ENCODE measurements around the gene KDM4C. TPM values are rescaled to one million over a fixed set of nuclear protein-coding genes. Genes with fewer than 3 reads are reported as not detected.
A peak's percentile ranks its signal among the peaks of the same experiment; 100 is the strongest.

Gene KDM4C
- total and polyA plus RNA-seq, 4 donors: 18.9 to 69.5 (median 29.1) TPM

DNA sequence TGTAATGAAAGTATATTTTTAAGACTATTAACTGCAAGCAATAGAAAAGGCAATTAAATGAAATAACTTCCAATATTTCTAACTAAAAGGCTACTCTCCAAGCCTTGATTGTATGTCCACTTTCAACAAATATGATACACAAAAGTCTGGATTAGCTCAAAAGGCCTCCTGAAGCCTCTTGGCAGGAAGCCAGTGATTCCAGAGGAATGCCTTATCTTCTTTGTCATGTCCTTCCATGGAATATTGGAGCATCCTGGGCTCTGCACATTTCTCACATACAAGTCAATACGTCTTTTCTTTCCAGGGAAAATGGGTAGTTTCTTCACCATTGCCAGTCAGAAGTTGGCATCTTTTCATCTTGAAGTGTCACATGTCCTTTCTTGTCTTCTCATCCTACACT lies 357.8 kb downstream of the KDM4C start:
- no peak overlapping the region for H3K4me3 ChIP-seq (ENCODE audit: low read depth, low read length)
- H3K9me3 ChIP-seq (ENCODE audit: control insufficient read depth, insufficient read depth, low read length): no peaks in the 10 kb centered on the region
- WGBS (ENCODE audit: insufficient coverage): no CpG with 5 or more reads among the region's 1 CpG
- H3K27me3 ChIP-seq (ENCODE audit: control insufficient read depth, insufficient read depth, low read length): no peaks in the 10 kb centered on the region
- no peaks in the 10 kb centered on the region for H3K4me1 ChIP-seq (ENCODE audit: control insufficient read depth, insufficient read depth, low read length)
- H3K27ac ChIP-seq (ENCODE audit: low read depth, low read length): no peak overlapping the region
- no peaks in the 10 kb centered on the region for H3K36me3 ChIP-seq (ENCODE audit: control insufficient read depth, insufficient read depth, low read length)
- no peak for DNase-seq (ENCODE audit: low read depth in 4 of 6, low spot score in 6 of 6)

DNA sequence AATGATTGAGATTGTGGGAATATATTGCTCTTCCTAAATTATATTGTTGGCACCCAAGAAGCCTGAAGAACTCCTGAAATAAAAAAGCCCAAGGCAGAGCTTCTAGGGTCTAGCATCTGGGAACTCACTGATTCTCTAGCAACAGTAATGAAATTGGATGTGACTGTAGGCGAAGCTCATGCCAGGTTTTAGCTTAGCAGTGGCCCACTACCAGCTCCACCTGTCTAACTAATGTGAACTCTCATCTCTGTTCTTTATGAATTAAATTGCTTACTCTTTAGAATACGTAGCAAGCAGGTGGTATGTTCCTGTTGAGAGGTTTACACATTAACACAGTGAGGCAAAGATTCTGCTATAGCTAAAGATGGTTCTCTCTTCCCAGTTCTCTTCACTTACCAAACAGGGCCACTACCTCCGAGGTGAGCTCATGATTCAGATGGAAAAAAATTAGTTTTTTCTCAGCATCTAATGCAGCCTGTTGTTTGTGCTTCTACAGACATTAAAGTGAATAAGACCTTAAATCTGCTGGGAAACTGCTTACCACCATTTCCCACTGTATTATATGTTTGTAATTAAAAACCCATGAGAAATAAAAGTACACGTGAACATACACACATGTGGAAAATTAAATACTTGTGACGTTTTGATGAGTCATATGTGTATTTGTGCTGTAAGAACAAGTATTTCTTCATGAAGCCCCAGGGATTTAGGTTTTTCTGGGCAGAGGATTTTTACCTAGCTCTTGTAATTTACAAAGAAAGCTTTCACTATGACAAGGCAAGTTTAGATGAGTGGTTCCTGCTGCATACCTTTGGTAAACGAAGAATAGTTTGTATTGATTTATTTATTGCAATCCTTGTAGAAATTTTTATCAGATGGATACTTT lies 360.1 kb downstream of the KDM4C start:
- Histone ChIP-seq H3K9me3 (ENCODE audit: control insufficient read depth, insufficient read depth, low read length) (no peaks in the 10 kb centered on the region), H3K27ac (ENCODE audit: low read depth, low read length) (no peak overlapping the region), H3K27me3 (ENCODE audit: control insufficient read depth, insufficient read depth, low read length) (no peaks in the 10 kb centered on the region), H3K4me3 (ENCODE audit: low read depth, low read length) (no peak overlapping the region), H3K36me3 (ENCODE audit: control insufficient read depth, insufficient read depth, low read length) (no peaks in the 10 kb centered on the region), H3K4me1 (ENCODE audit: control insufficient read depth, insufficient read depth, low read length) (no peaks in the 10 kb centered on the region)
- 80% methylated on average over 1 of the region's 6 CpGs for WGBS (ENCODE audit: insufficient coverage)
- DNase-seq (ENCODE audit: low read depth in 4 of 6, low spot score in 6 of 6): peak in 1 of 6 donors; percentile 74

DNA sequence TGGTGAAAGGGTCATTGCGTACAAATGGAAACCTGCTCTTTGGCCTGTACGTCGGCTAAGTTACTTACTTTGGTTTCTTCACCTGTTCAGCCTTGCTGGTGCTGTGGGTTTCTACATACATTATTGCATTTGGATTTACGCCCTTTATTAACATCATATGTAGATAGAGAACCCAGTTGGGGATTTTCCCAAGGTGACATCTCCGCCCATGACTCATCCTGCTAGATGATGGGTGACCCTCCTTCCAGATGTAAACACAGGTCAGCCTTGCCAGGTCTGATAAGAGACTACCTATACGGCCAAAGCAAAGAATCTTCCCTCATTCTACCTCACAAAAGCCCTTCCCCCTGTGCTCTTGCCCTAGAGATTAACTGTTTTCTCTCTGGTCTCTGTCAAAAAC lies 360.9 kb downstream of the KDM4C start:
- DNase-seq (ENCODE audit: low read depth in 4 of 6, low spot score in 6 of 6): no peak
- Histone ChIP-seq H3K27me3 (ENCODE audit: control insufficient read depth, insufficient read depth, low read length) (no peaks in the 10 kb centered on the region), H3K27ac (ENCODE audit: low read depth, low read length) (no peak overlapping the region), H3K4me1 (ENCODE audit: control insufficient read depth, insufficient read depth, low read length) (no peaks in the 10 kb centered on the region), H3K4me3 (ENCODE audit: low read depth, low read length) (no peak overlapping the region), H3K9me3 (ENCODE audit: control insufficient read depth, insufficient read depth, low read length) (no peaks in the 10 kb centered on the region), H3K36me3 (ENCODE audit: control insufficient read depth, insufficient read depth, low read length) (no peaks in the 10 kb centered on the region)
- 14% methylated on average over 1 of the region's 6 CpGs for WGBS (ENCODE audit: insufficient coverage)

DNA sequence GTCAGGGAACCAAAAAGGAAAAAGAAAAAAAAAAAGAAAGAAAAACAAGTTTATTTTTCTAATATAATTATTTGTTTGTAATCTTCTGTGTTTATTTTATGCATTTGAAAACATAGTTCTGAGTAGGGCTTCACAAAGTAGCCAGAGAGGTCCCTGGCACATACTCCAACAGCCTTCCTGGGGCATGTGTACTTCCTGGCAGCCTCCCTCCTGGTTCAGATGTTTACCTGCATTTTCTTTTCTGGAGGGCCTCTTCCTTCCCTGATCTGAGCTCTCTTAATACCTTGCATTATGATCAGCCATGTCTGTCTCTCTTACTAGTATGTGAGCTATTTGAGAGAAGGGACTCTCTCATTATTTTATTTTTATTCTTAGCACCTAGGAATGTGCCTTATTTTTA lies 361.8 kb downstream of the KDM4C start:
- Histone ChIP-seq H3K9me3 (ENCODE audit: control insufficient read depth, insufficient read depth, low read length) (no peaks in the 10 kb centered on the region), H3K36me3 (ENCODE audit: control insufficient read depth, insufficient read depth, low read length) (no peaks in the 10 kb centered on the region), H3K4me1 (ENCODE audit: control insufficient read depth, insufficient read depth, low read length) (no peaks in the 10 kb centered on the region), H3K4me3 (ENCODE audit: low read depth, low read length) (no peak overlapping the region), H3K27me3 (ENCODE audit: control insufficient read depth, insufficient read depth, low read length) (no peaks in the 10 kb centered on the region), H3K27ac (ENCODE audit: low read depth, low read length) (no peak overlapping the region)
- DNase-seq (ENCODE audit: low read depth in 4 of 6, low spot score in 6 of 6): no peak

DNA sequence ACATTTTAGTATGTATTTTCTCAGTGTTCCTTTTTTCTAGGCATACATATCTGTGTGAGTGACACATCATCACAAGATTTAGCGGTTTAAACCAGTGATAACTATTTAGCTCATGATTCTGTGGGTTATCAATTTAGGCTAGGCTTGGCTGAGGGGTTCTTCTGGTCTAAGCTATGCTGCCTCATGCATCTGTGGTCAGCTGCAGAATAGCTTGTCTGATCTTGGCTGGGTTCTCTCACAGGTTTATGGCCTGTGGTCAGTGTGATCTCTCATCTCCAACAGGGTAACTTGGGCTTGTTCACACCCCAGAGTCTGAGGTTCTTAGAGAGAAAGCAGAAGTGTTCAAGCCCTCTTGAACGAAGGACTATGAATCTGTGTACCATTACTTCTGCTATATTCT lies 363.3 kb downstream of the KDM4C start:
- H3K27ac ChIP-seq (ENCODE audit: low read depth, low read length): no peak overlapping the region
- 100% methylated on average over 1 of the region's 2 CpGs for WGBS (ENCODE audit: insufficient coverage)
- H3K4me3 ChIP-seq (ENCODE audit: low read depth, low read length): no peak overlapping the region
- H3K4me1 ChIP-seq (ENCODE audit: control insufficient read depth, insufficient read depth, low read length): no peaks in the 10 kb centered on the region
- H3K27me3 ChIP-seq (ENCODE audit: control insufficient read depth, insufficient read depth, low read length): no peaks in the 10 kb centered on the region
- no peaks in the 10 kb centered on the region for H3K36me3 ChIP-seq (ENCODE audit: control insufficient read depth, insufficient read depth, low read length)
- no peak for DNase-seq (ENCODE audit: low read depth in 4 of 6, low spot score in 6 of 6)
- H3K9me3 ChIP-seq (ENCODE audit: control insufficient read depth, insufficient read depth, low read length): no peaks in the 10 kb centered on the region

DNA sequence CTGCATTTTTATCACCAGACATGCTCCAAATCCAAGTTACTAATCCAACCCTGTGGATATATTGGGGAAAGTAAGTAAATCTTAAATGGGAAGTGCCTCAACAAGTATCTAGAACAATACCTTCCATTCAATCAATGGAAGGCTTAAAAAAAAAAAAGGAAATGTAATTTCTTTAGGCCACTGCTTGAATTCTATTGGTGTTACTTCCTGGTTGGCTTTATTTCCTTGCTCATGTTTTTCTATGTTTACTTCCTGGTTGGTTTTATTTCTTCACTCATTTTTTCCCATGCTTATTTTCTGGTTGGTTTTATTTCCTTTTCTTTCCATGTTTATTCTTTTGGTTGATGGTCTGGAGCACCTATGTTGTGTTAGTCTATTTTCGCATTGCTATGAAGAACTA lies 363.9 kb downstream of the KDM4C start:
- WGBS (ENCODE audit: insufficient coverage): 100% methylated on average over 1 of the region's 1 CpG
- Histone ChIP-seq H3K27ac (ENCODE audit: low read depth, low read length) (no peak overlapping the region), H3K4me1 (ENCODE audit: control insufficient read depth, insufficient read depth, low read length) (no peaks in the 10 kb centered on the region), H3K27me3 (ENCODE audit: control insufficient read depth, insufficient read depth, low read length) (no peaks in the 10 kb centered on the region), H3K36me3 (ENCODE audit: control insufficient read depth, insufficient read depth, low read length) (no peaks in the 10 kb centered on the region), H3K4me3 (ENCODE audit: low read depth, low read length) (no peak overlapping the region), H3K9me3 (ENCODE audit: control insufficient read depth, insufficient read depth, low read length) (no peaks in the 10 kb centered on the region)
- no peak for DNase-seq (ENCODE audit: low read depth in 4 of 6, low spot score in 6 of 6)

DNA sequence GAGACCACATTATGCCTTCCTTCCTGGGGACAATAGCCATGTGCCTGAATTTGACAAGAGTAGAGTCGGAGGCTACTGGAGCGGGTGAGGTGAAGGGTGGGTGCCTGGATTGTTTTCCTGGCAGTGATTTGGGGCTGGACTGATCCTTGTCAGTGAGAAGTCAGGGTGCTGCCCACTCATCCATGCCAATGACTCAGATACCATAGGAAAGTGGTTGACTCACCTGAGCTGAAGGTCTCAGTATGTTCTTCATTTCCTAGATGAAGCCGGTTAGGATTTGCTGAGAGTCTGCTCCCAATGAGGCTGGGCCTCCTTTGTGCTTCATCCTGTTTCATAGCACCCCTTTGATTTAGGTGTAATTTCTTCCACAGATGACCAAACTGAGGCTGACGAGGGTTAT lies 366.0 kb downstream of the KDM4C start:
- Histone ChIP-seq H3K4me1 (ENCODE audit: control insufficient read depth, insufficient read depth, low read length) (no peaks in the 10 kb centered on the region), H3K27me3 (ENCODE audit: control insufficient read depth, insufficient read depth, low read length) (no peaks in the 10 kb centered on the region), H3K4me3 (ENCODE audit: low read depth, low read length) (no peak overlapping the region), H3K9me3 (ENCODE audit: control insufficient read depth, insufficient read depth, low read length) (no peaks in the 10 kb centered on the region), H3K27ac (ENCODE audit: low read depth, low read length) (no peak overlapping the region), H3K36me3 (ENCODE audit: control insufficient read depth, insufficient read depth, low read length) (no peaks in the 10 kb centered on the region)
- no peak for DNase-seq (ENCODE audit: low read depth in 4 of 6, low spot score in 6 of 6)
- 100% methylated on average over 3 of the region's 4 CpGs for WGBS (ENCODE audit: insufficient coverage)

DNA sequence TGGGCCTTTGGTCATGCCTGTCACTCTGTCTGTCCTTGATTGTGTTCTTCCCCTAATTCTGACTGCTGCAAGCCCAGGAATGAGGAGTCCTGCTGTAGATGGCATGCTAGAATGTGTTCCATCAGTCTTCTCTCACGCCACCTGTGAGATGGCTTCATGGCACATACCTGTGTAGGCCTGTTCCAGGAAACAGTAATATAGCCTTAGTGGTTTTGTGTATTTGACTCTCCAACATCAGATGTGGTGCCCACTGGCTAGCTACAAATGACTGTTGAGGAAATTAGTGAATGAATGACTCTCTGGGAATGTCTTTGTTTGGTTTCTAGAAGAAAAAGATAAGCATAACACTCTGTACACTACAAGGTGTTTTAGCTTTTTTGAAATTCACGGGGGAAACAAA lies 367.5 kb downstream of the KDM4C start:
- Histone ChIP-seq H3K27me3 (ENCODE audit: control insufficient read depth, insufficient read depth, low read length) (no peaks in the 10 kb centered on the region), H3K4me1 (ENCODE audit: control insufficient read depth, insufficient read depth, low read length) (no peaks in the 10 kb centered on the region)
- WGBS (ENCODE audit: insufficient coverage): 100% methylated on average over 1 of the region's 2 CpGs

DNA sequence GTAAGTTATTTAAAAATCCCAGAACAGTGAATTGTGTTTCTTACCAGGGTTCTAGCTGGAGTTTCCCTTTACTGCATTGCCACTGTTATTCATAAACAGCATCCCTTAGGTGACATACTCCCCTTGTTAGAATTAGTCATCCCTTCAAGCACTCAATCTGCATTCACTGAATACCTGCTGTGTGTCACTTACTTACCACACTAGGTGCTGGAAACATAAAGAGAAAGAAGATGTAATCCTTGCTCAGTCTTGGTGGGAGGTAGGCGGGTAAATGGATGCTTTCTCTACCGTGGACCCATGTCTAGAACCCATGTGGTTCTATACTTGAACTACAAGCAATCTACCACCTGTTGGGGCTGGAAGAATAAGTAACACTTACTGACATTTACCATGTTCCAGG lies 371.6 kb downstream of the KDM4C start:
- no peak overlapping the region for H3K4me3 ChIP-seq (ENCODE audit: low read depth, low read length)
- no peaks in the 10 kb centered on the region for H3K4me1 ChIP-seq (ENCODE audit: control insufficient read depth, insufficient read depth, low read length)
- DNase-seq (ENCODE audit: low read depth in 4 of 6, low spot score in 6 of 6): no peak
- H3K36me3 ChIP-seq (ENCODE audit: control insufficient read depth, insufficient read depth, low read length): no peaks in the 10 kb centered on the region
- H3K9me3 ChIP-seq (ENCODE audit: control insufficient read depth, insufficient read depth, low read length): no peaks in the 10 kb centered on the region
- H3K27me3 ChIP-seq (ENCODE audit: control insufficient read depth, insufficient read depth, low read length): no peaks in the 10 kb centered on the region
- H3K27ac ChIP-seq (ENCODE audit: low read depth, low read length): no peak overlapping the region
- no CpG with 5 or more reads among the region's 2 CpGs for WGBS (ENCODE audit: insufficient coverage)

More for the DNA sequence above, 367.5 kb downstream of the KDM4C start:
- H3K36me3 ChIP-seq (ENCODE audit: control insufficient read depth, insufficient read depth, low read length): no peaks in the 10 kb centered on the region
- no peaks in the 10 kb centered on the region for H3K9me3 ChIP-seq (ENCODE audit: control insufficient read depth, insufficient read depth, low read length)
- H3K27ac ChIP-seq (ENCODE audit: low read depth, low read length): no peak overlapping the region
- no peak for DNase-seq (ENCODE audit: low read depth in 4 of 6, low spot score in 6 of 6)
- H3K4me3 ChIP-seq (ENCODE audit: low read depth, low read length): no peak overlapping the region

DNA sequence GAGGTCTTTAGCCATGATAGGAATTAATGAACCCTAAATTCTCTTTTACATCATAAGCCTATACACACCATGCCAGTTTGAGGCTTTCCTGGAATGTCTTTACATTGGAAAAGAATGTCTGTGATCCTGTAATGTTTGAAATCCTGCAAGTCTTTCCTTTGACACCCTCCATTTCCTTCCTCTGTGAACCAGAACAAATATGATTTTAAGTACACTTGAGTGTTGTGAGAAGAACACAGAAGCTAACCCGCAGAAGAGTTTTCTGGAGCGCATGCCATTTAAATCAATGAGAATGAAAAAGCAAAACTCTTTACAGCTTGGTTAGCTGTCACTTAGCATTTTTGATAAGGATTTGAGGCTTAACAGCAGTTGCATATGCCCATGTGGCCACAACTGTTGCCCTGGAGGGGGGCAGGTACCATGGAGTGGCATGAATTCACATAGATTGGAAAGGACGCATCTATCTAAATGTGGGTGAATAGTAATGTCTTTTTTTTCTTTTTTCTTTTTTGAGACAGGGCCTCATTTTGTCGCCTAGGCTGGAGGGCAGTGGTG lies 372.6 kb downstream of the KDM4C start:
- peak in 1 of 6 donors; percentile 24 for DNase-seq (ENCODE audit: low read depth in 4 of 6, low spot score in 6 of 6)
- H3K9me3 ChIP-seq (ENCODE audit: control insufficient read depth, insufficient read depth, low read length): no peaks in the 10 kb centered on the region
- H3K27me3 ChIP-seq (ENCODE audit: control insufficient read depth, insufficient read depth, low read length): no peaks in the 10 kb centered on the region
- H3K27ac ChIP-seq (ENCODE audit: low read depth, low read length): no peak overlapping the region
- 81% methylated on average over 3 of the region's 4 CpGs for WGBS (ENCODE audit: insufficient coverage)
- H3K4me1 ChIP-seq (ENCODE audit: control insufficient read depth, insufficient read depth, low read length): no peaks in the 10 kb centered on the region
- no peak overlapping the region for H3K4me3 ChIP-seq (ENCODE audit: low read depth, low read length)
- no peaks in the 10 kb centered on the region for H3K36me3 ChIP-seq (ENCODE audit: control insufficient read depth, insufficient read depth, low read length)
